NOMO-1 treated with DMSO at 0.1 percent for 48 hours (cell line): Measurements from ENCODE around the gene RGS8.

Experiments
- DNase-seq: peaks from one replicate; lab custom pipeline; 2025; ENCODE audit not compliant: unreplicated experiment; lab: John Stamatoyannopoulos, UW

The RGS8 gene

DNA sequence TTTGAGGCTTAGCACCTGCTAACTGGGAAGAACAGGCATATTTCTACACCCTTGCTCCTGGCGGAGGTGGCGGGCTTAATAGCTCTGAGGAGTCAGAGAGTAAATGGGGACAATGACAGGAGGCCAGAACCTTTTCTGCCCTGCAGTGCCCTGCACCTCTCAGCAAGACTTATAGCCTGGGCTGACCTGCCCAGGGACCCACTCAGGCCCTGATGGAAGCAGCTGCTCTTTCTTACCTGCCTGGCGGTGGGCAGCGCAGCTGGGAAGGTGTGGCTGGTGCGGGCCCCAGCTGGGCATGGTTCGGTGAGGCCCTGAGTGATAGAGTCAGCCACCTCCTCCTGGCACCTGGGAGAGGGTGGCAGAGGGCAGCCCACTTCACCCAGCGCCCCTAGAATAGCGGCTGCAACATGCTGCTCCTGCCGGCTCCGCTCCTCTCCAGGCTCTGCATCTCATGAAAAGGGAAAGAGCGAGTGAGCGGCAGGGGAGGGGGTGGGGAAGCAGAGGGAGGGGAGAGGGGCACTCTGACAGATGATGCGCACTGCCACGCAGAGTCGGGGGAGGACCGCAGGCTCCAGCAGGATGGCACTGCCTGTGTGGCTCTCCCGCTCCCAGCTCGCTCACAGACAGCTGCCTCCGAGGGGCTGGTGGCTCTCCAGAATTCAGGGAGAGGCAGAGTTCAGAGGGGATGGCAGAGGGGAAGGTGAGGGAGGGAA, at the start of gene RGS8:
RGS8 (minus strand) TSS at position 472 of the 713 bp plus-strand sequence. CDS start 14,938 bp downstream, outside the sequence.
- no peak for DNase-seq

GRCh38 chr1:182731852-182732575, 47.6 kb upstream of the RGS8 start:
- DNase-seq: no peak

- DNase-seq: no peak
These were observed 42.5 kb upstream of the RGS8 start for GRCh38 chr1:182726912-182727311.

DNA sequence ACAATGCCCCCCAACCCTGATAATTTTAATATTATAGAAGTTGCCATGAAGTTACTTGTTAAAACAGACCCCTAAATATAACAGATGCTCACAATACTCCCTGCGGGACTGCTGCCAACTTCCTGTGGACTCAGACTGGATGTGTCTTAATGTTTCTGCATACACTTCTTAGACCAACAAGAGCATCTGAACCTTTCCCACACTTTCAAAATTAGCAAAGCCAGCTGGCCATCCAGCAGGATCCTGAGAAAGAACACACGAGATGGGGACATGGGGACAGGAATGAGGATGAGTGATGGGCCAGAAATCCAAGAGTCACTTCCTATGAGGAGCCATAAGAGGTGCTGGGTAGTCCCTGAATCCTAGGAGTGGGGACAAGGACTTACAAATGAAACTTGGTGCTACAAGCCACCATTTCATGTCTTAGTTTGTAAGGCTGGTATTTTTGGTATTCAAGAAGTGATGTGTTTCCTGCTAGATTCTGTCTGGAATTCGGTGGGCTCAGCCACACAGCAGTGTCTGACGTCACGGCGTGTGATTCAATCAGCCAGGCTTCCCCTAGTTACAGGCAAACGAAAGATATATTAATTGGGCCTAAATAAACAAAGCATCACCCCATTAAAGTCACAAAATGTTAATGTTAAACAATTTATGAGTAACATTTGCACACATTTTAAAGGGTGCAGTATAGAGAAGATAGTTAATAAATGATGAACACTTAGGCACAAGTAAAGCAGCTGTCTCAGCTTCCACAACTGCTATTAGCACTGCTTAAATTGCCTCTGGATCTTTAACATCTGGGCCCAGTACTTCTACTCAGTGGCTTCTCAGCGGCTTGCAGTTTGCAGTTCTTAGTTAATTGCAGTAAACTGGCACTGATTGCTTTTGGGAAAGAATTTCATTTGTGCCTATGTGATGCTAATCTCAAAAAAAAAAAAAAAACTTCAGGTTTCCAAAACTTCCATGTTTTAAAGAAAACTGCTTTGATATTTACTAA, 41.2 kb upstream of the RGS8 start:
- DNase-seq: no peak

GRCh38 chr1:182724215-182724614, 39.8 kb upstream of the RGS8 start:
- no peak for DNase-seq

DNA sequence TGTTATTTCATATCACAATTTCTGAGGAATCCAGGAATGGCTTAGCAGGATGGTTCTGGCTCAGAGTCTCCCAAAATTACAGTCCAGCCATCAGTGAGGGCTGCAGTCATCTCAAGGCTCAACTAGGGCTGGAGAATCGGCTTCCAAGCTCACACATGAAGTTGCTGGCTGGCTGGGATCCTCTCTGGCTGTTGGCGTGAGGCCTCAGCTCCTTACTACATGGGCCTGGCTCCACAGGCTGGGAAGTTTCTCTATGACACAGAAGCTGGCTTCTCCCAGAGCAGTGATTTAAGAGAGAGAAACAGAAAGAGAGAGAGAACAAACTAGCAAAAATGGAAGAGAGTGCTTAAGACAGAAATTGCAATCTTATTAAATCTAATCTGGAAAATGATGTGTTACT, 38.8 kb upstream of the RGS8 start:
- DNase-seq: no peak

DNA sequence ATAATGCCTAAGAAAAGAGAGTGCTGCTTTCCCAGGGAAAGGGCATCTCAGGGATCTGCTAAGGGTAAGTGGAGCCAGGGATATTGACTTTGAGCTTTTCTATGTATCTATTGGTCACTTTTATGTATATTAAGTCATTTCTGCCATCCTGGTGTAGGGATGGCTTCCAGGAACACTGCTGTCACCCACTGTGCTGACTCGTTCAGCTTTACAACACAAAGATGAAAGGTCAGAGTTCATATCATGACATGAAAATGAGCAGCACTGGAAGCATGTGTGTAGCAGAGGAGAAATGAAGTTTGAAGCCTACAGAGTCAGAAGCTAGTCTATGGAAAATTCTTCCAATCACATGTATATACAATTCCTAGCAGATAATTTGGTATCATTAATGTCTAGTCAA, 37.1 kb upstream of the RGS8 start:
- DNase-seq: no peak

DNA sequence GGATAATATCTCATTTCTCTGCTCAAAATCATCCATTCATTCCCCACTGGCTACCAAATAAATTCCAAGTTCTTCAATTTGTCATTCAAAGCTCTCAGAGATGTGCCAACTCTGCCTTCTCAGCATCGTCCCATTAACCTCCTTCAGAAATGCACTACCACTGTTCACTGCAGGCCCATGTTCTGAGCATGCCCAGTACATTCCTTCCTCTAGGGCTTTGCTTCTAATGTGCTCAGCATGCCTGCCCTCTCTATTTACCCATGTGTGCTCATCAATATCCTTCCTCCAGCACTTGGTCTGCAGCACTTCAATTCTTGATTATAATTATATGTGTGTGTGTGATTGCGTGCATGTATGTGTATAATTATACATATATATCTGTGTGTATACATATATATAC, 36.1 kb upstream of the RGS8 start:
- no peak for DNase-seq

DNA sequence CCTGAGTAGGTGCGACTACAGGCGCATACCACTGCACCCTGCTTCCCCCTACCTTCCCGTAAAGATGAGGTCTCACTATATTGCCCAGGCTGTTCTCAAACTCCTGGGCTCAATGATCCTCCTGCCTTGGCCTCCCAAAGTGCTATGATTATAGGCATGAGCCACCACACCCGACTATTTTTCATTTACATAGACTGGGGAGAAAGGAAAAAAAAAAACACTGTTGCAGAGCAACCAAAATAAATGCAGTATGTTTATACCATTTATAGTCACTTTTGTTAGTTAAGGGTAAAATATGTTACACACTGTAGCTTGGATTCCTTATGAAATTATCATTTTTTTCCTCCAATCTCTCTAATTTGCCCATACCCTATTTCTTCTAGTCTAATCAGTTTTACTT, 35.2 kb upstream of the RGS8 start:
- no peak for DNase-seq

DNA sequence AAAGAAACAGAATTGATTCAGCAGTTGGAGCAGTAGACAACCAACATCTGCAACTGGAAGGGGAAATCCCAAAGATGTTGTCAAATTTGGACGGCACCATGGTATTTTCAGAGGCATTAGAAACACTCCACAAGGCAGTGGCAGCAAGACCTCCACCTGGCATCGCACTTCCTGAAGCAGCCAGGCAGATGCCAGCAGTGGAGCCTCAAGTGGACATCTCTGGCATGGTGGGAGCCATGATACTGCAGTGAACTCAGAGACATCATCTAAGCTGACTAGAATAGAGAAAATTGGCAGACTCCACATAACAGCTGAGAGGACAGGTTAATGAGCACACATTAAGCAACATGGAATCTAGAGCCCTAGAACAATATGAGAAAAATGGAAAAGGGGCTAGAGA, 33.9 kb upstream of the RGS8 start:
- no peak for DNase-seq

DNA sequence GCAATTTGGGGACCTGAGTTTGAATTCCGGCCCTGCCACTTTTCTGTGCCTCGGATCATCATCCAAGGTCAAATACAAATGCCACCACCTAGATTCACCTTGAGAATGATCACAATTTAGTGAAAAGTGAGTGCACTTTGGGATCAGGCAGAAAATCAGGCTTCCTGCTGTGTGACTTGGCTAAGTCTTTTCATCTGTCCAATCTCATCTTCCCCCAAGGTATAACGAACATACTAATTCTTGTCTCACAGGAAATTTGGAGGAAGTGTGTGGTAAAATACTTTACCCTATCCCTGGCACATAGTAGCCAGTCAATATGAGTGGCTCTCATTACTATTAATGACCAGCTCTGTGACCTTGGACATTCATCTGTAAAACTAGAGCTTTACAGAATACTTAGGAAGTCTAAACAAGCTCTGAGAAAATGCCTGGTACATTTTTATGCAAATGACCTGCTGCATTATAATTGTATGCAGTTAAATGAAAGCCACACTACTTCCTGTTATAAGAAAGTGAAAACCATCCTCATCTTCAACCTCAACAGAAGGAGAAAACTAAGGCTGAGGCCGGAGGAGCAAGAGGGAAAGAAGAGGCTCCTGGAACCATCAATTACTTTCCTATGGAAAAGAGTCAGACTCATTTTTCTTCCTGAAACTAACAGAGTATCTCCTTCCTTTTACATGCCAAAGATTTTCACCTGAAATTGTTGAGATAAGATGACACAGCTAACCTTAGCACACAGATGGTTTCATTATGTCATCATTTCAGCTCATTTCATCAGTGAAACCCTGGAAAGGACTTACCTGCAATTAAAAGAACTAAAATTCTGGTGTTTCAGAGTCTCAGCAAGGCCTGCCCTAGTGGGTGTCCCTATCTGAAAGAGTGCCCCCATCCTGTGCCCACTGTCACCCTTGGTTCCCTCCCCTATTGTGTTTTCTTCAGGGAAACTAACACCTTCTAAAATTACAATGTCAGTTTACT, 32.6 kb upstream of the RGS8 start:
- no peak for DNase-seq

GRCh38 chr1:182715531-182715930, 31.1 kb upstream of the RGS8 start:
- no peak for DNase-seq

DNA sequence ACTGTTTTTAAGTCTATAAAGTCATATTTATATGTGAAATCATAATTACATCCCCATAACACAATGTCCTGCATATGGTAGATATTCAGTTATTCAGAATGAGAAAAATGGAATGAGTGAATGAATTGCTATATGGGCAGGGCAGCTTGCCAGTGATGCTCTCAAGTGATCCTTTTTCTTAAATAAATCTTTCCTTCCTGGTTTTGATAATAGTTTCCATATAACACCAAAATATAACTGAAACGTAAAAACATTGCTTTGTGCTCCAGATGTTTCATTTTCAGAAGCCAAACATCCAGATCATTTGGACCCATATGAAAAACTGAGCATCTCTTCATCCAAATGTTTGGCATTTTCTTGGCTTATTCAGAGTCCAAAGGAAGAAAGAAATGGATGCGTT, 30.2 kb upstream of the RGS8 start:
- no peak for DNase-seq

GRCh38 chr1:182713939-182714338, 29.6 kb upstream of the RGS8 start:
- DNase-seq: no peak

GRCh38 chr1:182713492-182713891, 29.1 kb upstream of the RGS8 start:
- DNase-seq: no peak

GRCh38 chr1:182709855-182710254, 25.5 kb upstream of the RGS8 start:
- no peak for DNase-seq

GRCh38 chr1:182709225-182709764, 24.9 kb upstream of the RGS8 start:
- DNase-seq: no peak

GRCh38 chr1:182707122-182707521, 22.7 kb upstream of the RGS8 start:
- no peak for DNase-seq

- no peak for DNase-seq
These were observed 20.3 kb upstream of the RGS8 start for GRCh38 chr1:182704677-182705076.

- no peak for DNase-seq
These were observed 19.2 kb upstream of the RGS8 start for GRCh38 chr1:182703539-182703938.
